CD4-positive, alpha-beta T cell treated with Interleukin-6 at 100 ng/mL for 8 hours (primary cell): Measurements from ENCODE around the gene OSBPL1A.
"Not testable (repeated sequence)": the region's sequence is repeated elsewhere in the genome, so short reads cannot be mapped to it uniquely, and the experiment has no call there.

Experiments
- DNase-seq: peaks from one replicate; pipeline ENCODE4 v3.0.0-alpha.2; 2020; ENCODE audit warnings: mixed read lengths, low spot score

OSBPL1A gene

GRCh38 chr18:24185805-24186204 is 211.8 kb downstream of the OSBPL1A start:
- DNase-seq, result no peak

GRCh38 chr18:24181806-24182205 is 215.8 kb downstream of the OSBPL1A start:
- DNase-seq, result no peak

- DNase-seq, result no peak
These were observed 217.6 kb downstream of the OSBPL1A start for GRCh38 chr18:24180048-24180447.

GRCh38 chr18:24177499-24178133 is 220.0 kb downstream of the OSBPL1A start:
- DNase-seq, result no peak

GRCh38 chr18:24176727-24177416 is 220.8 kb downstream of the OSBPL1A start:
- peak; percentile 6 for DNase-seq

- no peak for DNase-seq
These were observed 223.6 kb downstream of the OSBPL1A start for GRCh38 chr18:24173997-24174396.

- no peak for DNase-seq
These were observed 227.3 kb downstream of the OSBPL1A start for GRCh38 chr18:24170360-24170759.

- DNase-seq, result no peak
These were observed 229.1 kb downstream of the OSBPL1A start for GRCh38 chr18:24168496-24168895.

GRCh38 chr18:24161304-24161703 is 236.3 kb downstream of the OSBPL1A start:
- DNase-seq, result no peak

GRCh38 chr18:24160086-24160485 is 237.5 kb downstream of the OSBPL1A start:
- no peak for DNase-seq

GRCh38 chr18:24157855-24158254 is 239.8 kb downstream of the OSBPL1A start:
- no peak for DNase-seq

- no peak for DNase-seq
These were observed 244.2 kb downstream of the OSBPL1A start for GRCh38 chr18:24153397-24153796.

- DNase-seq, result not testable (repeated sequence)
These were observed 248.0 kb downstream of the OSBPL1A start for GRCh38 chr18:24149591-24149990.

- no peak for DNase-seq
These were observed 255.2 kb downstream of the OSBPL1A start for GRCh38 chr18:24142376-24142775.

GRCh38 chr18:24140697-24141096 is 256.9 kb downstream of the OSBPL1A start:
- no peak for DNase-seq

GRCh38 chr18:24138789-24139616 is 258.6 kb downstream of the OSBPL1A start, which contains the start of gene CABYR:
Gene CABYR, plus strand, starts transcription at chr18:24139062. Its CDS starts 4,053 bp downstream, at chr18:24143115.
- DNase-seq, result peak; percentile 61

- DNase-seq, result no peak
These were observed 259.2 kb downstream of the OSBPL1A start for GRCh38 chr18:24138409-24138788.

GRCh38 chr18:24136967-24137373 is 260.7 kb downstream of the OSBPL1A start:
- no peak for DNase-seq

- DNase-seq, result no peak
These were observed 267.1 kb downstream of the OSBPL1A start for GRCh38 chr18:24130494-24130893.

- DNase-seq, result no peak
These were observed 268.9 kb downstream of the OSBPL1A start for GRCh38 chr18:24128700-24129099.

- DNase-seq, result no peak
These were observed 269.9 kb downstream of the OSBPL1A start for GRCh38 chr18:24127735-24128134.

GRCh38 chr18:24126155-24126961 is 271.3 kb downstream of the OSBPL1A start:
- DNase-seq, result no peak
